H1 (cell line): Measurements from ENCODE around the gene PLEKHH2. TPM values are rescaled to one million over a fixed set of nuclear protein-coding genes. Genes with fewer than 3 reads are reported as not detected.

Source experiments
- CTCF ChIA-PET: fragments of 300-600 bp; sonication (Branson Sonifier 250); formaldehyde crosslinking; loops from one replicate; lab custom pipeline; 2021; ENCODE audit not compliant: partially characterized antibody; lab: Charles Lee
- POLR2A ChIA-PET: fragments of 300-600 bp; sonication (Branson Sonifier 250); formaldehyde crosslinking; loops from one replicate; lab custom pipeline; 2021; ENCODE audit warnings: inconsistent platforms; ENCODE audit not compliant: partially characterized antibody; lab: Charles Lee
- DNase-seq, 2 experiments: peaks; one replicate each; pipeline versions ENCODE4 v3.0.0 to v3.0.0-alpha.2; 2010 to 2022; ENCODE audit warnings: low spot score in 2 of 2, low read depth in 1 of 2, mixed read lengths in 1 of 2
- FAIRE-seq: peaks from 2 replicates; lab custom pipeline; 2011; peaks lifted over from hg19 to GRCh38; lab: Jason Lieb, UNC
- H2AFZ ChIP-seq: 2 replicates; pipeline ENCODE4 v1.8.1; 2012; ENCODE audit warnings: low read length, inconsistent platforms
- H2AK5ac ChIP-seq: 2 replicates; pipeline ENCODE4 v1.6.1; 2013; ENCODE audit warnings: low read depth, low read length
- H2BK120ac ChIP-seq: replicated peaks from 2 replicates; pipeline ENCODE3; 2013; ENCODE audit warnings: low read depth, low read length, inconsistent platforms
- H2BK12ac ChIP-seq: 2 replicates; pipeline ENCODE4 v1.6.1; 2013; ENCODE audit warnings: low read depth, low read length
- H2BK15ac ChIP-seq: 2 replicates; pipeline ENCODE4 v1.6.1; 2013; ENCODE audit warnings: low read length
- H2BK20ac ChIP-seq: 2 replicates; pipeline ENCODE4 v1.6.1; 2013; ENCODE audit warnings: low read length
- H2BK5ac ChIP-seq: 2 replicates; pipeline ENCODE4 v1.6.1; 2013; ENCODE audit warnings: low read depth, low read length
- H3K14ac ChIP-seq: 2 replicates; pipeline ENCODE4 v1.6.1; 2013; ENCODE audit warnings: inconsistent platforms; ENCODE audit not compliant: insufficient read length
- H3K18ac ChIP-seq: 2 replicates; pipeline ENCODE4 v1.6.1; 2013; ENCODE audit warnings: low read length; ENCODE audit errors: extremely low read depth
- H3K23ac ChIP-seq: 2 replicates; pipeline ENCODE4 v1.6.1; 2013; ENCODE audit warnings: inconsistent platforms; ENCODE audit not compliant: insufficient read length
- H3K23me2 ChIP-seq: 2 replicates; pipeline ENCODE4 v1.6.1; 2013; ENCODE audit warnings: low read depth, low read length
- H3K27ac ChIP-seq: 2 replicates; pipeline ENCODE4 v1.6.1; 2011; ENCODE audit warnings: low read depth, low read length, inconsistent platforms
- H3K27me3 ChIP-seq, 4 experiments: replicated peaks in 1 of 4; 1 replicate in 1 of 4; 2 replicates in 3 of 4; pipeline versions ENCODE4 v1.6.1 to v1.8.1; 2011 to 2013; ENCODE audit warnings: low read length in 3 of 4, mild to moderate bottlenecking in 3 of 4, inconsistent platforms in 2 of 4, mixed read lengths in 2 of 4, moderate library complexity in 1 of 4; ENCODE audit not compliant: control insufficient read depth in 3 of 4, insufficient read depth in 3 of 4; ENCODE audit errors: extremely low read depth in 1 of 4
- H3K36me3 ChIP-seq, 4 experiments: 2 replicates each; pipeline versions ENCODE4 v1.6.1 to v1.8.1; 2011 to 2013; ENCODE audit warnings: mild to moderate bottlenecking in 4 of 4, low read length in 3 of 4, moderate library complexity in 2 of 4, control low read depth in 1 of 4, inconsistent platforms in 1 of 4; ENCODE audit not compliant: insufficient read depth in 4 of 4, control insufficient read depth in 2 of 4
- H3K4ac ChIP-seq: replicated peaks from 2 replicates; pipeline ENCODE3; 2013; ENCODE audit warnings: low read length, low read depth, mixed read lengths, inconsistent platforms; ENCODE audit not compliant: insufficient read length
- H3K4me1 ChIP-seq, 4 experiments: replicated peaks in 1 of 4; 1 replicate in 1 of 4; 2 replicates in 3 of 4; pipeline versions ENCODE4 v1.6.1 to v1.8.1; 2011 to 2013; ENCODE audit warnings: low read length in 3 of 4, inconsistent platforms in 2 of 4, mixed read lengths in 1 of 4; ENCODE audit not compliant: insufficient read depth in 4 of 4, control insufficient read depth in 3 of 4
- H3K4me2 ChIP-seq, 2 experiments: 2 replicates each; pipeline versions ENCODE4 v1.6.1 to v1.8.1; 2011 to 2013; ENCODE audit warnings: low read depth in 2 of 2, low read length in 2 of 2, control low read depth in 1 of 2, inconsistent platforms in 1 of 2, mild to moderate bottlenecking in 1 of 2; ENCODE audit not compliant: insufficient read depth in 1 of 2
- H3K4me3 ChIP-seq, 4 experiments: fragments of 200-600, 300-600 bp in 1 of 4; sonication (generic), shearing (Covaris generic), sonication (Bioruptor Twin) in 1 of 4; 2 replicates each; pipeline versions ENCODE4 v1.5.1 to v1.8.1; 2011 to 2016; ENCODE audit warnings: low read length in 4 of 4, low read depth in 3 of 4, control low read depth in 2 of 4, inconsistent platforms in 2 of 4, mild to moderate bottlenecking in 2 of 4, mixed read lengths in 1 of 4, moderate library complexity in 1 of 4; ENCODE audit not compliant: insufficient read depth in 2 of 4; ENCODE audit errors: extremely low read depth in 1 of 4
- H3K56ac ChIP-seq: replicated peaks from 2 replicates; pipeline ENCODE3; 2013; ENCODE audit warnings: low read depth, mild to moderate bottlenecking, mixed read lengths, low read length, inconsistent platforms; ENCODE audit not compliant: insufficient read length
- H3K79me1 ChIP-seq: 2 replicates; pipeline ENCODE4 v1.6.1; 2013; ENCODE audit warnings: low read depth, low read length, control low read depth
- H3K79me2 ChIP-seq, 2 experiments: 2 replicates each; pipeline versions ENCODE4 v1.6.1 to v1.8.1; 2012 to 2013; ENCODE audit warnings: low read length in 2 of 2, mild to moderate bottlenecking in 2 of 2, inconsistent platforms in 1 of 2; ENCODE audit not compliant: insufficient read depth in 2 of 2, control insufficient read depth in 1 of 2
- H3K9ac ChIP-seq, 4 experiments: replicated peaks in 1 of 4; 1 replicate in 1 of 4; 2 replicates in 3 of 4; pipeline versions ENCODE4 v1.6.1 to v1.8.1; 2011 to 2013; ENCODE audit warnings: low read depth in 3 of 4, low read length in 3 of 4, control low read depth in 2 of 4, mild to moderate bottlenecking in 2 of 4, moderate library complexity in 2 of 4, inconsistent platforms in 1 of 4; ENCODE audit errors: extremely low read depth in 1 of 4
- H3K9me3 ChIP-seq, 2 experiments: 2 replicates each; pipeline versions ENCODE4 v1.6.1 to v1.8.1; 2012 to 2013; ENCODE audit warnings: mild to moderate bottlenecking in 2 of 2, moderate library complexity in 2 of 2, control low read depth in 1 of 2, inconsistent platforms in 1 of 2, low read depth in 1 of 2, low read length in 1 of 2, mixed read lengths in 1 of 2; ENCODE audit not compliant: insufficient read depth in 2 of 2
- H4K20me1 ChIP-seq, 2 experiments: replicated peaks in 1 of 2; 2 replicates each; pipeline versions ENCODE3 to v1.8.1; 2011 to 2013; ENCODE audit warnings: inconsistent platforms in 2 of 2, low read length in 2 of 2, mild to moderate bottlenecking in 1 of 2; ENCODE audit not compliant: insufficient read depth in 2 of 2, control insufficient read depth in 1 of 2
- H4K5ac ChIP-seq: 2 replicates; pipeline ENCODE4 v1.6.1; 2013; ENCODE audit warnings: low read length, low read depth, mixed read lengths, inconsistent platforms; ENCODE audit not compliant: insufficient read length
- H4K8ac ChIP-seq: 2 replicates; pipeline ENCODE4 v1.8.0; 2013; ENCODE audit warnings: mild to moderate bottlenecking, moderate library complexity, low read length, inconsistent platforms; ENCODE audit not compliant: insufficient read depth; ENCODE audit errors: extremely low read depth
- H4K91ac ChIP-seq: replicated peaks from 2 replicates; pipeline ENCODE3; 2013; ENCODE audit warnings: low read length, mixed read lengths, inconsistent platforms; ENCODE audit not compliant: insufficient read length
- WGBS, 2 experiments: shearing (Covaris generic) in 1 of 2; methylation state at CpG; one replicate each; pipeline versions ENCODE4 v1.1.6 to v1.1.7; 2013 to 2015; ENCODE audit warnings: low lambda C conversion rate in 2 of 2, mixed read lengths in 2 of 2, inconsistent platforms in 1 of 2, low coverage in 1 of 2, missing lambda C conversion rate in 1 of 2; ENCODE audit not compliant: insufficient replicate concordance in 2 of 2, insufficient coverage in 1 of 2, insufficient read length in 1 of 2; ENCODE audit errors: extremely low coverage in 1 of 2, missing lambda C conversion rate in 1 of 2; 5-methylcytosine and 5-hydroxymethylcytosine counted together
- polyA plus RNA-seq, 7 experiments: library from polyadenylated mRNA; depleted of rRNA in 3 of 7; stranded (reverse) in 5 of 7; unstranded in 2 of 7; fragments of >200 nt in 5 of 7; fragments of 200-250 nt in 2 of 7; gene quantifications; 1 replicate in 5 of 7; 2 replicates in 1 of 7; 4 replicates in 1 of 7; pipeline versions ENCODE4 v1.2.1 to v1.2.3, GENCODE V29; 2011 to 2013; ENCODE audit warnings: missing spikeins in 2 of 7, mixed read lengths in 2 of 7
- total RNA-seq: library from RNA; stranded (reverse); fragmentation: NEBNext Ultra II Directional; extraction: Animal tissue kit (Norgen Biotek cat#: 25700); gene quantifications from 2 replicates; pipeline ENCODE4 v1.2.1, GENCODE V29; 2021
- TF ChIP-seq, protein P1 (sequence below): IDR thresholded peaks from 2 replicates; pipeline ENCODE4 v1.6.1; 2012; ENCODE audit warnings: inconsistent platforms

PLEKHH2 gene
- total and polyA plus RNA-seq, 2 of the 8 experiments (the other 6 are each of a cell fraction or from before 2014, with no cell fraction given) = 2.2 to 5.0 TPM

GRCh38 chr2:43743706-43744105, 106.6 kb downstream of the PLEKHH2 start:
- Histone ChIP-seq H4K91ac (no peak overlapping the region), H2BK15ac (no peak overlapping the region), H4K8ac (no peak overlapping the region), H3K56ac (no peak overlapping the region), H2BK5ac (no peak overlapping the region), H3K4me2 (no peak overlapping the region), H2BK20ac (no peak overlapping the region), H2BK12ac (no peak overlapping the region), H4K20me1 (no peaks in the 10 kb centered on the region), H3K23ac (no peak overlapping the region), H2AFZ (no peak overlapping the region), H2AK5ac (no peak overlapping the region), H3K14ac (no peak overlapping the region), H3K27ac (no peak overlapping the region), H3K4ac (no peak overlapping the region), H3K79me2 (no peaks in the 10 kb centered on the region), H3K79me1 (no peaks in the 10 kb centered on the region; the same call in 1 of the 2 replicates), H3K23me2 (no peaks in the 10 kb centered on the region), H3K18ac (no peak overlapping the region), H3K36me3 (no peaks in the 10 kb centered on the region), H2BK120ac (no peak overlapping the region), H3K9ac (no peak overlapping the region), H3K4me3 (no peak overlapping the region), H4K5ac (no peak overlapping the region), H3K4me1 (no peaks in the 10 kb centered on the region), H3K27me3 (no peaks in the 10 kb centered on the region), H3K9me3 (no peaks in the 10 kb centered on the region)
- ChIA-PET CTCF (interaction anchor here (1.1 to 1.2 kb wide), 2 partner anchors 107 to 131 kb away, joined by 3 read pairs; no protein-coding TSS in a partner anchor), POLR2A (no interaction called here)
- 91% methylated on average over 5 of the region's 5 CpGs; no CpG with 5 or more reads in 1 of the 2 experiments for WGBS, 2 experiments
- FAIRE-seq (no peak), DNase-seq (no peak)
- TF ChIP-seq, protein P1, sequence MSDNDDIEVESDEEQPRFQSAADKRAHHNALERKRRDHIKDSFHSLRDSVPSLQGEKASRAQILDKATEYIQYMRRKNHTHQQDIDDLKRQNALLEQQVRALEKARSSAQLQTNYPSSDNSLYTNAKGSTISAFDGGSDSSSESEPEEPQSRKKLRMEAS = no peak
